HepG2 (cell line): Measurements from ENCODE around the gene SDF2.

Experiments used
- JARID2 ChIP-seq: sonication (generic); formaldehyde crosslinking; IDR thresholded peaks from 2 replicates; pipeline ENCODE4 v1.8.1; 2023; ENCODE audit warnings: missing genetic modification reagents, inconsistent platforms; ENCODE audit not compliant: insufficient replicate concordance
- TF ChIP-seq, protein P1 (sequence below): IDR thresholded peaks from 2 replicates; pipeline ENCODE4 v1.6.1; 2012; ENCODE audit warnings: inconsistent platforms

DNA sequence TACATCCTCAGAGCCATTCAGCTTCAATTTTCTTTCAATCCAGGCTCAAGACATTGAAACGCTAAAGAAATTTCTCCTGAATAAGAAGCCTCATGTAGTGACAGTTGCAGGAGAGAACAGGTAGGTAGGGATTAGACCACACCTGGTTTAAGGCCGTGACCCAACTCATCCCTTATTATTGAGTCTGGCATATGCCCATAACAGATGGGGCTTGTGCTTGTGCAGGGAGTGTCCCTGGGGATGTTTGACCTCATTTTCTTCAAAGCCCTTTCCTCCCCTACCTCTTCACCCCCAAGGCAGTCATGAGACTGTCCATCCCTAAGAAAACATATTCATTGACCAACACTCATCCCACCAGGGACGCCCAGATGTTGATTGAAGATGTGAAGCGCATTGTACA is 24.6 kb upstream of the SDF2 start:
- no peak for TF ChIP-seq JARID2 (CRISPR knock-in tag)
- TF ChIP-seq, protein P1, sequence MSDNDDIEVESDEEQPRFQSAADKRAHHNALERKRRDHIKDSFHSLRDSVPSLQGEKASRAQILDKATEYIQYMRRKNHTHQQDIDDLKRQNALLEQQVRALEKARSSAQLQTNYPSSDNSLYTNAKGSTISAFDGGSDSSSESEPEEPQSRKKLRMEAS: no peak
